K562 (cell line): ENCODE measurements around the gene RILP. TPM values are rescaled to one million over a fixed set of nuclear protein-coding genes. Genes with fewer than 3 reads are reported as not detected.
A peak's percentile ranks its signal among the peaks of the same experiment; 100 is the strongest.

Experiments
- ARID2 ChIP-seq: fragments of 450-650 bp; IDR thresholded peaks from 2 replicates; pipeline ENCODE4 v1.6.1; 2017; ENCODE audit warnings: antibody characterized with exemption, mild to moderate bottlenecking
- KAT7 ChIP-seq: sonication (generic); formaldehyde crosslinking; IDR thresholded peaks from 2 replicates; pipeline ENCODE4 v1.8.0; 2022; ENCODE audit warnings: missing genetic modification reagents, mild to moderate bottlenecking, borderline replicate concordance
- RBBP5 ChIP-seq: fragments of 200-600 bp; sonication (generic); IDR thresholded peaks from 2 replicates; pipeline ENCODE4 v1.6.1; 2012; ENCODE audit warnings: borderline replicate concordance, mild to moderate bottlenecking, low read length, control low read depth, inconsistent platforms; ENCODE audit not compliant: insufficient read depth, poor library complexity, severe bottlenecking
- SMC3 ChIP-seq: conservative IDR thresholded peaks from 2 replicates; pipeline ENCODE4 v1.6.1; 2011; ENCODE audit warnings: low read depth, low read length, improper control_type of control experiment; ENCODE audit not compliant: insufficient read depth
- ZFP36 ChIP-seq: fragments of 150-350 bp; IDR thresholded peaks from 2 replicates; pipeline ENCODE4 v1.6.1; 2018; ENCODE audit warnings: low read length, low read depth; ENCODE audit not compliant: partially characterized antibody
- ZNF644 ChIP-seq: fragments of 200-800 bp; sonication (Bioruptor generic); IDR thresholded peaks from 2 replicates; pipeline ENCODE4 v1.6.1; 2016; ENCODE audit warnings: low read depth, missing genetic modification characterization, missing compliant biosample characterization
- polyA plus RNA-seq, 8 experiments: library from polyadenylated mRNA; depleted of rRNA in 4 of 8; stranded (reverse) in 5 of 8; unstranded in 3 of 8; fragments of >200 nt; fragmentation: Nextera tagmentation in 2 of 8; fragmentation: Illumina TruSeq in 1 of 8; extraction: Ambion mirVana in 2 of 8; extraction: Trizol in 1 of 8; gene quantifications; 2 replicates each; pipeline versions ENCODE4 v1.2.1 to v1.2.3, GENCODE V29; 2011 to 2014; ENCODE audit warnings: inconsistent platforms in 1 of 8, missing spikeins in 1 of 8
- total RNA-seq, 7 experiments: library from RNA; depleted of rRNA in 6 of 7; stranded (reverse); fragments of >200 nt in 6 of 7; fragmentation: Illumina TruSeq in 2 of 7; extraction: Trizol in 2 of 7; gene quantifications; 2 replicates each; pipeline versions ENCODE4 v1.2.1 to v1.2.3, GENCODE V29; 2011 to 2021; ENCODE audit warnings: low replicate concordance in 1 of 7
- TF ChIP-seq, protein P1 (sequence below), 2 experiments: fragments of 450-650 bp; formaldehyde crosslinking in 1 of 2; IDR thresholded peaks; 2 replicates each; pipeline versions ENCODE4 v1.4.0 to v1.6.1; 2014 to 2020; ENCODE audit warnings: mild to moderate bottlenecking in 2 of 2, borderline replicate concordance in 1 of 2, low read depth in 1 of 2
- TF ChIP-seq, protein P2 (sequence below): sonication (generic); formaldehyde crosslinking; IDR thresholded peaks from 2 replicates; pipeline ENCODE4 v1.8.0; 2022; ENCODE audit warnings: mild to moderate bottlenecking, missing genetic modification reagents

Gene RILP
- total and polyA plus RNA-seq, 9 of the 15 experiments (the other 6 are each of a cell fraction or from before 2014, with no cell fraction given): 0.75 to 54.9 (median 27.8) TPM

DNA sequence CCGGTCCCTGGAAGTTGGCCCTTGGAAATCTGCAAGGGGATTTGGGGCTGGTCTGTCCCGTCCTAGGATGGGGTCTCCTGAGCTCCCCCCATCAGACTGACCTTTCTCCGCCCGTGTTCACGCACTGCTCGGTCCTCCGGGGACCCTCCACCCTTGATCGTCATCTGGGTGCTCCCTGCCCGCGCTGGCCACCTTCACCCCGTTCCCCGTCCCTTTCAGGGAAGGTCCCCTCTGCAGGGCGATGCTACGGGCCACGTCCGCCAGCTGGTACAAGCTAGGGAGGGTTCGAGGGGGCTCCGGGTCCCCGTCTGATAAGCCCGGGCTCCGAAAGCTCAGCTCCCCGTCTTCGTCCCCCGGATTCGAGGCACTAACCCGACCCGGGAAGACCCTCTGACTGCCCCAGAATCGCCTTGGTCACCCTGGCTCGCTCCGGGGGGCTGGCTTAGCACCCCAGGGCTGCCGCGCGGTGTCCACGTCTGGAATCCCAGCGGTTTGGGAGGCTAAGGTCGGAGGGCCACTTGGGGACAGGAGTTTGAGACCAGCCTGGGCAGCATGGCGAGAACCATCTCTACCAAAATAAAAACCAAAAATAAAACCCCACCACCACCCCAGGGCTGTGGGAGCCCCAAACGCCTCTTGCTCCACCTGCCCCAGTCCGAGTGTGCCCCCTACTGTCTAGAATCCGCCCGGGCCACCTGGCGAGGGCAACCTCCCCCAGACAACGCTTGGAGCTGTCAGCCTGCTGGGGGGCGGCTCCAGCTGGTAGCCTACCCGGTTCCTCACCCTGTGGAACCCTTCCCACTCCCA is 20.0 kb downstream of the RILP start (continued):
- TF ChIP-seq SMC3: peak; percentile 49
- TF ChIP-seq, protein P1, sequence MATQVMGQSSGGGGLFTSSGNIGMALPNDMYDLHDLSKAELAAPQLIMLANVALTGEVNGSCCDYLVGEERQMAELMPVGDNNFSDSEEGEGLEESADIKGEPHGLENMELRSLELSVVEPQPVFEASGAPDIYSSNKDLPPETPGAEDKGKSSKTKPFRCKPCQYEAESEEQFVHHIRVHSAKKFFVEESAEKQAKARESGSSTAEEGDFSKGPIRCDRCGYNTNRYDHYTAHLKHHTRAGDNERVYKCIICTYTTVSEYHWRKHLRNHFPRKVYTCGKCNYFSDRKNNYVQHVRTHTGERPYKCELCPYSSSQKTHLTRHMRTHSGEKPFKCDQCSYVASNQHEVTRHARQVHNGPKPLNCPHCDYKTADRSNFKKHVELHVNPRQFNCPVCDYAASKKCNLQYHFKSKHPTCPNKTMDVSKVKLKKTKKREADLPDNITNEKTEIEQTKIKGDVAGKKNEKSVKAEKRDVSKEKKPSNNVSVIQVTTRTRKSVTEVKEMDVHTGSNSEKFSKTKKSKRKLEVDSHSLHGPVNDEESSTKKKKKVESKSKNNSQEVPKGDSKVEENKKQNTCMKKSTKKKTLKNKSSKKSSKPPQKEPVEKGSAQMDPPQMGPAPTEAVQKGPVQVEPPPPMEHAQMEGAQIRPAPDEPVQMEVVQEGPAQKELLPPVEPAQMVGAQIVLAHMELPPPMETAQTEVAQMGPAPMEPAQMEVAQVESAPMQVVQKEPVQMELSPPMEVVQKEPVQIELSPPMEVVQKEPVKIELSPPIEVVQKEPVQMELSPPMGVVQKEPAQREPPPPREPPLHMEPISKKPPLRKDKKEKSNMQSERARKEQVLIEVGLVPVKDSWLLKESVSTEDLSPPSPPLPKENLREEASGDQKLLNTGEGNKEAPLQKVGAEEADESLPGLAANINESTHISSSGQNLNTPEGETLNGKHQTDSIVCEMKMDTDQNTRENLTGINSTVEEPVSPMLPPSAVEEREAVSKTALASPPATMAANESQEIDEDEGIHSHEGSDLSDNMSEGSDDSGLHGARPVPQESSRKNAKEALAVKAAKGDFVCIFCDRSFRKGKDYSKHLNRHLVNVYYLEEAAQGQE (IDR thresholded peaks at IDR 0.05; ENCODE audit: borderline replicate concordance): peak; percentile 73
- TF ChIP-seq, protein P1 (CRISPR knock-in tag; IDR thresholded peaks at IDR 0.05; ENCODE audit: low read depth): no peak
- TF ChIP-seq ZNF644 (tag): no peak
- no peak for TF ChIP-seq ZFP36
- peak; percentile 56; the same call in 1 of the 2 replicates for TF ChIP-seq ARID2
- TF ChIP-seq RBBP5: peak; percentile 10
- TF ChIP-seq KAT7 (CRISPR knock-in tag): 0 out of 2 replicates have a peak, but pooled peaks have one; percentile 31
- TF ChIP-seq, protein P2, sequence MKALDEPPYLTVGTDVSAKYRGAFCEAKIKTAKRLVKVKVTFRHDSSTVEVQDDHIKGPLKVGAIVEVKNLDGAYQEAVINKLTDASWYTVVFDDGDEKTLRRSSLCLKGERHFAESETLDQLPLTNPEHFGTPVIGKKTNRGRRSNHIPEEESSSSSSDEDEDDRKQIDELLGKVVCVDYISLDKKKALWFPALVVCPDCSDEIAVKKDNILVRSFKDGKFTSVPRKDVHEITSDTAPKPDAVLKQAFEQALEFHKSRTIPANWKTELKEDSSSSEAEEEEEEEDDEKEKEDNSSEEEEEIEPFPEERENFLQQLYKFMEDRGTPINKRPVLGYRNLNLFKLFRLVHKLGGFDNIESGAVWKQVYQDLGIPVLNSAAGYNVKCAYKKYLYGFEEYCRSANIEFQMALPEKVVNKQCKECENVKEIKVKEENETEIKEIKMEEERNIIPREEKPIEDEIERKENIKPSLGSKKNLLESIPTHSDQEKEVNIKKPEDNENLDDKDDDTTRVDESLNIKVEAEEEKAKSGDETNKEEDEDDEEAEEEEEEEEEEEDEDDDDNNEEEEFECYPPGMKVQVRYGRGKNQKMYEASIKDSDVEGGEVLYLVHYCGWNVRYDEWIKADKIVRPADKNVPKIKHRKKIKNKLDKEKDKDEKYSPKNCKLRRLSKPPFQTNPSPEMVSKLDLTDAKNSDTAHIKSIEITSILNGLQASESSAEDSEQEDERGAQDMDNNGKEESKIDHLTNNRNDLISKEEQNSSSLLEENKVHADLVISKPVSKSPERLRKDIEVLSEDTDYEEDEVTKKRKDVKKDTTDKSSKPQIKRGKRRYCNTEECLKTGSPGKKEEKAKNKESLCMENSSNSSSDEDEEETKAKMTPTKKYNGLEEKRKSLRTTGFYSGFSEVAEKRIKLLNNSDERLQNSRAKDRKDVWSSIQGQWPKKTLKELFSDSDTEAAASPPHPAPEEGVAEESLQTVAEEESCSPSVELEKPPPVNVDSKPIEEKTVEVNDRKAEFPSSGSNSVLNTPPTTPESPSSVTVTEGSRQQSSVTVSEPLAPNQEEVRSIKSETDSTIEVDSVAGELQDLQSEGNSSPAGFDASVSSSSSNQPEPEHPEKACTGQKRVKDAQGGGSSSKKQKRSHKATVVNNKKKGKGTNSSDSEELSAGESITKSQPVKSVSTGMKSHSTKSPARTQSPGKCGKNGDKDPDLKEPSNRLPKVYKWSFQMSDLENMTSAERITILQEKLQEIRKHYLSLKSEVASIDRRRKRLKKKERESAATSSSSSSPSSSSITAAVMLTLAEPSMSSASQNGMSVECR (CRISPR knock-in tag): peak; percentile 65
